Activated CD8-positive, alpha-beta memory T cell treated with anti-CD3 and anti-CD28 coated beads, Interleukin-2, amount 50 U/mL, for 1 hour (primary cell): ENCODE data around the gene KIF1B.

Source experiments
- DNase-seq: peaks from one replicate; pipeline ENCODE4 v3.0.0-alpha.2; 2020; ENCODE audit errors: extremely low read depth

KIF1B gene, protein sequence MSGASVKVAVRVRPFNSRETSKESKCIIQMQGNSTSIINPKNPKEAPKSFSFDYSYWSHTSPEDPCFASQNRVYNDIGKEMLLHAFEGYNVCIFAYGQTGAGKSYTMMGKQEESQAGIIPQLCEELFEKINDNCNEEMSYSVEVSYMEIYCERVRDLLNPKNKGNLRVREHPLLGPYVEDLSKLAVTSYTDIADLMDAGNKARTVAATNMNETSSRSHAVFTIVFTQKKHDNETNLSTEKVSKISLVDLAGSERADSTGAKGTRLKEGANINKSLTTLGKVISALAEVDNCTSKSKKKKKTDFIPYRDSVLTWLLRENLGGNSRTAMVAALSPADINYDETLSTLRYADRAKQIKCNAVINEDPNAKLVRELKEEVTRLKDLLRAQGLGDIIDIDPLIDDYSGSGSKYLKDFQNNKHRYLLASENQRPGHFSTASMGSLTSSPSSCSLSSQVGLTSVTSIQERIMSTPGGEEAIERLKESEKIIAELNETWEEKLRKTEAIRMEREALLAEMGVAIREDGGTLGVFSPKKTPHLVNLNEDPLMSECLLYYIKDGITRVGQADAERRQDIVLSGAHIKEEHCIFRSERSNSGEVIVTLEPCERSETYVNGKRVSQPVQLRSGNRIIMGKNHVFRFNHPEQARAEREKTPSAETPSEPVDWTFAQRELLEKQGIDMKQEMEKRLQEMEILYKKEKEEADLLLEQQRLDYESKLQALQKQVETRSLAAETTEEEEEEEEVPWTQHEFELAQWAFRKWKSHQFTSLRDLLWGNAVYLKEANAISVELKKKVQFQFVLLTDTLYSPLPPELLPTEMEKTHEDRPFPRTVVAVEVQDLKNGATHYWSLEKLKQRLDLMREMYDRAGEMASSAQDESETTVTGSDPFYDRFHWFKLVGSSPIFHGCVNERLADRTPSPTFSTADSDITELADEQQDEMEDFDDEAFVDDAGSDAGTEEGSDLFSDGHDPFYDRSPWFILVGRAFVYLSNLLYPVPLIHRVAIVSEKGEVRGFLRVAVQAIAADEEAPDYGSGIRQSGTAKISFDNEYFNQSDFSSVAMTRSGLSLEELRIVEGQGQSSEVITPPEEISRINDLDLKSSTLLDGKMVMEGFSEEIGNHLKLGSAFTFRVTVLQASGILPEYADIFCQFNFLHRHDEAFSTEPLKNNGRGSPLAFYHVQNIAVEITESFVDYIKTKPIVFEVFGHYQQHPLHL (N-terminal part only)

DNA sequence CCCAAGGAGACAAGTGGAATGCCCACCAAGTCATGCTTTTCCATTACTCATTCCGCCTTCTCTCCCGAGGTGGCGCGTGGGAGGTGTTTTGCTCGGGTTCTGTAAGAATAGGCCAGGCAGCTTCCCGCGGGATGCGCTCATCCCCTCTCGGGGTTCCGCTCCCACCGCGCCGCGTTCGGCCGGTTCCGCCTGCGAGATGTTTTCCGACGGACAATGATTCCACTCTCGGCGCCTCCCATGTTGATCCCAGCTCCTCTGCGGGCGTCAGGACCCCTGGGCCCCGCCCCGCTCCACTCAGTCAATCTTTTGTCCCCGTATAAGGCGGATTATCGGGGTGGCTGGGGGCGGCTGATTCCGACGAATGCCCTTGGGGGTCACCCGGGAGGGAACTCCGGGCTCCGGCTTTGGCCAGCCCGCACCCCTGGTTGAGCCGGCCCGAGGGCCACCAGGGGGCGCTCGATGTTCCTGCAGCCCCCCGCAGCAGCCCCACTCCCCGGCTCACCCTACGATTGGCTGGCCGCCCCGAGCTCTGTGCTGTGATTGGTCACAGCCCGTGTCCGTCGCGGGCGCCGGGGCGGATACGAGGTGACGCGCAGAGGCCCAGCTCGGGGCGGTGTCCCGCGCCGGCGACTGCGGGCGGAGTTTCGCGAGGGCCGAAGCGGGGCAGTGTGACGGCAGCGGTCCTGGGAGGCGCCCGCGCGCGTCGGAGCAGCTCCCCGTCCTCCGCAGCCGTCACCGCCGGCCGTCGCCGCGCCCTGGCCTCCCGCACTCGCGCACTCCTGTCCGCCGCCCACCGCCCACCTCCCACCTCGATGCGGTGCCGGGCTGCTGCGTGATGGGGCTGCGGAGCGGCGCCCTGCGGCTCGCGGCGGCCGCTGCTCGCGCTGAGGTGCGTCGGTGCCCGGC is at the start of gene KIF1B:
Gene KIF1B, plus strand, starts transcription at position 666 of the 906 bp plus-strand sequence. CDS start 21,759 bp downstream, outside the sequence.
- peak; percentile 92 for DNase-seq

DNA sequence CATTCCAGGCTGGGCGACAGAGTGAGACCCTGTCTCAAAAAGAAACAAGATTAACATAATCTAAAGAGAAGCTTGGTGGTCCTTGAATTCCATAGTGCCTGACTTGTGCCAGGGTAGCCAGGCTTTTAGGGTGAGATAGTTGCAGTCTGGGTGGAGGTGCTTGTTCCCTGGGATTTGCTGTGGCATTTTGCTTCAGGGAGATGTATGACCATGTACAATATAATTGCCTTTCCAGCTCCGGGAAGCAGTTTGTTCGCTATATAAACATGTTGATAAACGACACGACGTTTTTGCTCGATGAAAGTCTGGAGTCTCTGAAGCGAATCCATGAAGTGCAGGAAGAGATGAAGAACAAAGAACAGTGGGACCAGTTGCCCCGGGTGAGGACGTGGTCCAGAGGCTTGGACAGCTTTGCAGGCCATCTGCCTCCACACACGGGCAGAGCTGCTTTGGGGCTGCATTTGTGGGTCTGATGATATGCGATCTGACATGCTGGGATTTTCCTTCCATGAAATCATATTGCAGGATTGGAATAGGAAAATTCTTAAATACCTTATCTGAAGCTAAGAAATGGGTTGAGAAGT is 49.4 kb upstream of the KIF1B start:
- DNase-seq = no peak

DNA sequence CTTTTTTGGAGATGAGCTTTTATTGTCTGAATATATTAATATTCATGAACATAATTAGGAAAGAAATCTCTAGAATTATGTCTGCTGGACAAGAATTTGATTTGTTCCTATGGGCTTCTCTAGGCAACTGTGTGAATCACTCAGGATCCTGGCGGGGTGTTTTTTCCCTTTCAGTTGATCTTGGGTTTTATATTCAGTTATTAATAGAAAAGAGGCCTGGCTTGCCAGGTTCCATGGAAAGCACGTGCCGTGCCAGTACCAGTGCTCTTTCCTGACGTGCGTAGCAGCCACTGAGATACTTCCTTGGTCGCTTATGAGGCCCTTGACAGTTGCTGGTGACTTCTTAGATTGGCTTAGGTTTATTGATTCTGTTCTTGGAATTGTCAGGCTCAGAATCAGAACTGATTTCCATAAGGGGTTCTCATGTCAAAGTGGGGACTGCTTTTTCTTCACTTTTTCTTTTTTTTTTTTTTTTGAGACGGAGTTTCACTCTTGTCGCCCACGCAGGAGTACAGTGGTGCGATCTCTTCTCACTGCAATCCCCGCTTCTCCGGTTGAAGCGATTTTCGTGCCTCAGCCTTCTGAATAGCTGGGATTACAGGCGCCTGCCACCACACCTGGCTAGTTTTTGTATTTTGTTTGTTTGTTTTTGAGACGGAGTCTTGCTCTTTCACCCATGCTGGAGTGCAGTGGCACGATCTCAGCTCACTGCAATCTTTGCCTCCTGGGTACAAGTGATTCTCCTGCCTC is 48.7 kb upstream of the KIF1B start:
- DNase-seq = no peak

DNA sequence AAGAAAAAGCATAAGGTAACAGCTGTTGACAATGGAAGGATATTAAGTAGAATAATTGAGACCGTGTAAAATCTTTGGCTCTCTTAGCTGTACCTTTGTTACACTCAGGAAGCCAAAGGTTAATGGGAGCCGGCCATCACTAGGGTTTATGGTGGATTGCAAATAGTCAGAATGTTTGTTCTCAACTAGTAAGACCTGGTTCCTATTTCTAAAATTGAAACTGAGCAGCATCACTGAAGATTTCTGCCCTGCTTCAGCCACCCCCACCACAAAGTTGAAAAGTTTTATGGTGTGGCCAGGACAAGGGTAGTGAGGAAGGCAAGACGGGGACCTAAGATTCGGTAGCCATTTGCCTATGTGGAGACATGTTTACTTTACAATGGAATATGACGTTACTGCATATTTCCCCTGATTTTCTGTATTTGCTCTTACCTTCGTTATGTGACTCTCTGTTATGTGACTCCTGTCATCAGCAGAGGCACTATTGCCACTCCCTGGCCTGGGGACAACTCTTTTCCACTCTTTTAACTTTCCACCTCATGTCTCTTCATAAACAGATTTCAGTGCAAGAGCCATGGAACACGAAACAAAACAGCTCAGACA is 41.4 kb upstream of the KIF1B start:
- no peak for DNase-seq

DNA sequence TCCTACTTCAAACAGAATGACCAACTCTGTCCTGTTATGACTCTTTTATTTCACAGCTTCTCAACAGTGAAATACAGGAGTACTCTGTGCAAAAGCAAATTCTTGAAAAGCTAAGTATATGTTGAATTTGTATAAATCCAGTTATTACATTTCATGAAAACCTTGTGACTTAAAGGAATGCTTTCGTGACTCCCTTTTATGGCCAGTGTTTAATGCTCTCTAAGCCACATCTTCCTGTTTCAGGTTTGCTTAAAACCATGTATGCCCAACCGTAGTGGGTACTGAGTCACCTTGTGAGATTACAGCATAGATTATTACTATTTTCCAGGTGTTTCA is 40.2 kb upstream of the KIF1B start:
- no peak for DNase-seq

DNA sequence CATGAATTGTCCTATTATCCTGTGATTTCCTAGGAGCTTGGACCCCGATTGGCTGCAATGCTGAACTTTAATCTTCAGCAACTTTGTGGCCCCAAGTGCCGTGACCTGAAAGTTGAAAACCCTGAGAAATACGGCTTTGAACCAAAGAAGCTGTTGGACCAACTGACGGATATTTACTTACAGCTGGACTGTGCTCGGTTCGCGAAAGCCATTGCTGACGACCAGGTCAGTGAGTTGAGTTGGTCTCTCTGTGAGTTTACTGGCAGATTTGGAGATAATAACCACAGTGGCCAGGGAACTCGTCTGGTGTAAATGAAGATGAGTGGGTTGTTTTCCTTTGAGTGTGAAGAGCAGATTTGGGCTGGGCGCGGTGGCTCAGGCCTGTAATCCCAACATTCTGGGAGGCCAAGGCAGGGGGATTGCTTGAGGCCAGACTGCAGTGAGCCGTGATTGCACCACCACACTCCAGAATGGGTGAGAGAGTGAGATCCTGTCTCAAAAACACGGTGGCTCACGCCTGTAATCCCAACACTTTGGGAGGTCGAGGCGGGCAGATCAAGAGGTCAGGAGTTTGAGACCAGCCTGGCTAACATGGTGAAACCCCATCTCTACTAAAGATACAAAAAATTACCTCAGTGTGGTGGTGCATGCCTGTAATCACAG is 39.1 kb upstream of the KIF1B start:
- DNase-seq = no peak

DNA sequence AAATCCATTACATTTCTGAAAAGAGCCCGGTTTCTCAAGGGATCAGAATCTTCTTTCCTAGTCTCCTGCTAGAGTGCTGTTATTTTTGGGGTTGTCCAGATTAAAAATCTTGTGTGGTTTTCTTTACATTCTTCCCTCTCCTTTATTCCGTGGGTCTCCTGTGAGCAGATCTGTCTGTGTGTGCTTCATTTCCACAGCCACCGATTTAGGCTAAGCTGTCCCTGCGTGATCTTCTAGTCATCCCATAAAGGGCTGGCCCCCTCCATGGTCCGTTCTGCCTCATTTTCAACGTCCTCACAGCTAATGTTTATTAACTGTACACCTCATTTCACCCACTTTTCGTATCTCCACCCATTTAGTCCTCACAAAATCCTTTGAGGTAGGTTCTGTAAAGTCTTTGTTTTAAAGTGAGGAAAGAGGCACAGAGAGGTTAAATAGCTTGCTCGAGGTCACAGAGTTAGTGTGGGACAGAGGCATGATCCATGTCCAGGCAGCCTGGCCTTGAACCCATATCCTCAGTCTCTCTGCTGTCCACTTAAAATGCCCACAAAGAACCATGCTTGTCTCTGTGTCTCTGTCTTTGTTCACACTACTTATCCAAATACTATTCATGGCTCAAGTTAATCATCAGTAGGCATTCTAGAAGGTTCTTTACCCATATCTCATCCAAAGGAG is 38.2 kb upstream of the KIF1B start:
- DNase-seq = no peak

DNA sequence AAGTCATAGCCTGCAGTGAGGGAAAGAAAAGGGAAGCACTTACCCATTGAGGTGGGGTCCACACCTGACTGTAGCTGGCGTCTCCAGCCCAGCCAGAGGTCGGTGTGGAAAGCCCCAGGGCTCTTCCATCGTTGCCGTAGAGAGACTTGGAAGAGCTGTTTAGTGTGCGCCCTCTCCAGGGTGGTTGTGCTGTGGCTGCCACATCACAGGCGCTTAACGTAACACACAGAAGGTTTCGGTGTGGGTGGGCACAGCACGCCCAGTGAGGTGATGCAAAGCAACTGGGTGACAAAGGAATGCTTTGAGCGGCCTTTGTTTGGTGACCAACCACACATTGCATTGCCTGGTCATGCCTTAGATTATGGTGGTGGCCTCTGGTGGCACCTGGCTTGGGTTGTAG is 36.8 kb upstream of the KIF1B start:
- DNase-seq = no peak

DNA sequence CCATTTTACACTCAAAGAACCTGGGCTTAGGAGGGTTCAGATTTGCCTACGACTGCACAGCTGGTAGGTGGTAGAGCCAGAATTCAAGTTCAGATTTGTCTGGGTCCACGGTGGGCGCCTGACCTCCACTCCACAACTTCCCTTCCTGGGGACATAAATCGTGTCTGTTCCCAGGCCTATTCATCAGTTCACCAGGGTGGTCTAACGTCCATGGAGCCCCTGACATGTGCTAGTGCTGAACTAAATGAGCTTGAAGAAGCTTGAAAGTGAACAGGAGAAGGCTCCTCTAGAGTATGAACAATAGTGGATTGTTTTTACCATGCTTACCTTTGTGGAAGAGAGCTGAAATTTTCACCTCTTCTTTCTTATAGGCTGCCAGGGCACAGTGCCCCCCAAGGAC is 32.5 kb upstream of the KIF1B start:
- DNase-seq = no peak

DNA sequence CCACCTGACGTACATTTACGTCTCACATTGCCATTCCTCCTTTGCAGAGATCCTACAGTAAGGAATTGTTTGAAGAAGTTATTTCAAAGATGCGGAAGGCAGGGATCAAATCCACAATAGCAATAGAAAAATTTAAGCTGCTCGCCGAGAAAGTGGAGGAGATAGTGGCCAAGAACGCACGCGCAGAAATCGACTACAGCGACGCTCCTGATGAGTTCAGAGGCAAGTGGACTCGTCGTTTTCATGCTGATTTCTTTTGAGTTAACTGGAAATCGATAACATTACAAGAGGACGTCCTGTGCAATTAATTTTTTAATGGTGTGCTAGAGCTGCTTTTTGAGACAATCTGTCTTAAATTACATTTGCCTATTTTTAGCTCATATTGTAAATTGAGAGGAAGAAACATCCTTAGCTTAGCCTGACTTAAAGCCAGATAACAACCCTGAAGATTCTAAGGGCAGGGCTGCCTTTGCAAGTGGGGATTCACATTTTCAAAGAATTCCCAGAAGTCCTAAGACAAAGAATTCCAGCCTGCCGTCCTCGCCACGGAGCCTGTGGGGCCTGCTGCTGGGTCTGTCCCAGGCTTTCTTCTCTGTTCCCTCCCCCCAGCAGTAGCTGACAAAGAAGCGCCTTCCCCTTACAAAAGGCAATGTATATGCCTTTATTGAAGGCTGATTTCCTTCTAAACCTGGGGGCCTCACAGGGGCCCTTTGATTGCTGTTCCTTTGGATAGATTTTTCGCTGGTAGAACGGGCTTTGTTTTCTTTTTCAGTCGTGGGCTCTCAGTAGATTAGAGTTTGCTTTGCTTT is 31.6 kb upstream of the KIF1B start:
- no peak for DNase-seq

DNA sequence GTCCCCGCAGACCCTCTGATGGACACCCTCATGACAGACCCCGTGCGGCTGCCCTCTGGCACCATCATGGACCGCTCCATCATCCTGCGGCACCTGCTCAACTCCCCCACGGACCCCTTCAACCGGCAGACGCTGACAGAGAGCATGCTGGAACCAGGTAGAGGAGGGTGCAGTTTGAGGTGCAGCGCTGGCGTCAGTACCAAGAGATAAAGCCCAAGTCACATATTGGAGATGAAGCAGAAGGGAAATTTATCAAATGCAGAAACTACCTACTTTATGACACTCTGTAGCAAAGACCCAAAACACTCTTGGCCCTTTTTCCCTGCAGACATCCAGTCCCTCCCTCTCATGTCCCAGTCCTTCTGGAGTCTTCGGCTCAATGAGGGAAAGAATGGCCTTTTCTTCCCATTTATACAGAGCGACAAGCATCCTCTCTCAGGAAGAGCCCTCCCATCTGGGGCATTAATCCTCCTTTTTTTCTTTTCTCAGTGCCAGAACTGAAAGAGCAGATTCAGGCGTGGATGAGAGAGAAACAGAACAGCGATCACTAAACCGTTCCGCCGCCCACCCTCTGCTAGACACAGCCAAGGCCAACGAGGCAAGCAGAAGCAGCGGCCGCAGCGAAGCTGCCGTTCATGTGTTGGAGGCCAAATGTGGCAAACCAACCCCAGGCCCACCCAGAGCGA is 30.8 kb upstream of the KIF1B start:
- DNase-seq = no peak

DNA sequence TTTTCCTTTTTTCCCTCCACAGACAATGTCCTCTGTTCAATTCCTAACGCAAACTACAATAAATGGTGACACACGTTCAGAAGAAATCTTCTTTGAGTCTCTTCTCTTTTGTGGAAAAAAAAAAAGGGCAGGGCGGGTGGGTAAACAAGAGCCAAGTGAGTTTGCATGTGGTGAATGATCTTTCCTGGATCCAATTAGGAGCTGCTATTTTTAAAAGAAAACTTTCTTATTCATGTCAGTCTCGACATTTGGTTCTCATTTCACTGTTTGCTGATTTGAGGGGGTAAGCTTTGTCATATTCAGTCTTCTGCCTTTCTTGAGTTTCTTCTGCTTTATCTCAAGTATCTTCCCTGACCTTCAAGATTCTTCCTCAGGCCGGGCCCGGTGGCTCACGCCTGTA is 29.2 kb upstream of the KIF1B start:
- DNase-seq = no peak

DNA sequence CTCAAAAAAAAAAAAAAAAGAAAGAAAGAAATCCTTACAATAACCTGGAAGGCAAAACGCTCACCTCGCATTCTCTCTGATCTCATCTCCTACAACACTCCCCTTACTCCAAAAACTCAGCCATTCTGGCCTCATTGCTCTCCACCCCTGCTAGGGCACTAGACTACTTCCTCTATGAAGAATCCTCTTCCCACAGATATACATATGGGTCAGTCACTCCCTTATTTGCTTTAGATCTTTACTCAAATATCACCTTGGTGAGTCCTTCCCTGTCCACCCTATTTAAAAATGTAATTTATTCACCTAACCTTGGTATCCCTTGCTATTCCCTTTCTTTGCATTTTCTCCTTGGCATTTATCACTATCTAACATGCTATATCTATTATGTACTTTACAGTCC is 24.6 kb upstream of the KIF1B start:
- no peak for DNase-seq

DNA sequence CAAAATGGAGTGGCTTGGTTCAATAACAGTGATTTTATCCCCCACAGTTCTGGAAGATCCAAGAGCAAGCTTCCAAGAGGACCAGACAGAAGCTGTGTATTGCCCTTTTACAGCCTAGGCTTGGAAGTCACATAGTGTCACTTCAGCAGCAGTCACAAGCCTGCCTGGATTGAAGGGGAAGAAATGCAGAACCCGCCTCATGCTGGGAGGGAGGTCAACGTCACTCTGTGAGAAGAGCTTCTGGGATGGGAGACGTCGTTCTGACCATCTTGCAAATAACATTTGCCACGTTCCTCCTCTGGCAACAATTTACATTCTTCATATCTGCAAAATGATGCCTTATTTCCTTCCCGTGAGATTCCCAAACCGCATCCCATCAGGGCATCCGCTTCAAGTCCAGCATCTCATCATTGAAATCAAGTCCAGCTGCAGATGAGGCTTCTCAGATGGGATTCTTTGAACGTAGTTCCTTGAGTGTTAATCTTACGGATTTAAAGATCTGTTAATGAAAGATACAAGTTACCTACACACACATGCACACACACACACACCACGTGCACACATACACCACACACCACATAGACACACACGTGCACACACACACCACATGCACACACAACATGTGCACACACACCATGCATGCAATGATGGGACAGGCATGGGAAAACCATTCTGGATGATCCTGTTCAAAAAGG is 23.9 kb upstream of the KIF1B start:
- DNase-seq = no peak

DNA sequence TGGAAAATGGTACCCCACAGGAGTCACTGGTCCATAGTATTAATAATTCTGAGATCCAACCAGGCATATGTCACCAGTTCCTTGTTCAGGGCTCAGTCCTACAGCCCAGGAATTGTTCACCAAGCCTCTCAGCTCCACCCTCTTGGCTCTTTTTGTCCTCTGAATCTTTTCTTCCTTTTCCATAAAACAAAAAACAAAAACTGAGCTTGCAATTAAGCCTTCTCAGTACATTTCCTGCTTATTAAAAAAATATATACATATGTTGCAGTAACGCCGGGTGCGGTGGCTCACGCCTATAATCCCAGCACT is 23.4 kb upstream of the KIF1B start:
- DNase-seq = no peak

DNA sequence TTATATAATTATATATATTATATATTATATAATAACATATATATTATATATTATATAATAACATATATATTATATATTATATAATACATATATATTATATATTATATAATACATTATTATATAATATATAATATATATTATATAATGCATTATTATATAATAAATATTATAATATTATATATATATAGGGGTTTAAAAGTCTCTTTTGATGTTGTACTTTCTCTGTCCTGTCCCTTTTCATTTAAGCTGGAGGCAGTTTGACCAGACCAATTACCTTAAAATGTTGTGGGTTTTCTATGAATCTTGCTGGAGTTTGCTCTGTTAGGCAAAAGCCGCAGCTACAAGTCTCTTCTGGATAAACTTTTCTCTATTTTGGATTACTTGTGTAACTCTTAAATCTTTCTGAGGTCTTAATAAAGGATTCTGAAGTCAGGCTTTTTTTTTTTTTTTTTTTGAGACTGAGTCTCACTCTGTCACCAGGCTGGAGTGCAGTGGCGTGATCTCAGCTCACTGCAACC is 22.2 kb upstream of the KIF1B start:
- DNase-seq = no peak

DNA sequence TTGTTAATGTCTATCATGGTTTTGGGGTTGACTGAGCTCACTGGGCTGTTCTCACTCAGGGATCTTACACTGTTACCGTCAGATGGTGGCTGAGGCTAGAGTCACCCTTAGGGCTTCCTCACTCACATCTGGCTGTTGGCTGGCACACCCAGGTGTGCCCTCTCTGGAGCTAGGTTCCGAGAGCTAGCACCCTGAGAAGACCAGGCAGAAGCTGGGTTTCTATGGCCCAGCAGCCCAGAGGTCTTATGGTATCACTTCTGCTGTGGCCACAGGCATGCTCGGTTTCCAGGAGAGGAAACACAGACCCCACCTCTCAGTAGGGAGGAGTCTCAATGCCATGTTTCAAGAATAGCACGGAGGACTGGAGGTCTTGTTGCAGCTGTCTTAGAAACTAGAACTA is 20.7 kb upstream of the KIF1B start:
- no peak for DNase-seq
